HL-60 (cell line): ENCODE data around the gene DDB1.

Experiments used
- DNase-seq, 2 experiments: peaks; one replicate each; pipeline ENCODE4 v3.0.0-alpha.2; 2010 to 2020; ENCODE audit warnings: low read depth in 1 of 2, low spot score in 1 of 2
- H3K27ac ChIP-seq: fragments of 250-450 bp; sonication (Bioruptor Pico); replicated peaks from 2 replicates; pipeline ENCODE4 v1.5.1; 2020; ENCODE audit warnings: mild to moderate bottlenecking, moderate library complexity
- H3K27me3 ChIP-seq: fragments of 250-450 bp; sonication (Bioruptor Pico); 2 replicates; pipeline ENCODE4 v1.5.1; 2021; ENCODE audit warnings: mild to moderate bottlenecking, moderate library complexity; ENCODE audit not compliant: insufficient read depth, poor library complexity, severe bottlenecking
- H3K4me3 ChIP-seq: replicated peaks from 2 replicates; pipeline ENCODE4 v1.5.1; 2011; ENCODE audit warnings: mild to moderate bottlenecking, control low read depth, low read length; ENCODE audit not compliant: insufficient read depth
- GABPA ChIP-seq: IDR thresholded peaks from 2 replicates; pipeline ENCODE4 v1.6.1; 2012; ENCODE audit warnings: low read depth
- POLR2AphosphoS5 ChIP-seq: IDR thresholded peaks from 2 replicates; pipeline ENCODE4 v1.6.1; 2012; ENCODE audit warnings: low read depth
- REST ChIP-seq: IDR thresholded peaks from 2 replicates; pipeline ENCODE4 v1.6.1; 2012; ENCODE audit warnings: low read depth; ENCODE audit not compliant: insufficient replicate concordance
- SPI1 ChIP-seq: IDR thresholded peaks from 2 replicates; pipeline ENCODE4 v1.6.1; 2012; ENCODE audit warnings: low read depth, mild to moderate bottlenecking, borderline replicate concordance
- TF ChIP-seq, protein P1 (sequence below): IDR thresholded peaks from one replicate; pipeline ENCODE4 v1.5.1; 2011; ENCODE audit warnings: low read length, control low read depth, inconsistent platforms; ENCODE audit not compliant: insufficient read depth

DDB1 gene

DNA sequence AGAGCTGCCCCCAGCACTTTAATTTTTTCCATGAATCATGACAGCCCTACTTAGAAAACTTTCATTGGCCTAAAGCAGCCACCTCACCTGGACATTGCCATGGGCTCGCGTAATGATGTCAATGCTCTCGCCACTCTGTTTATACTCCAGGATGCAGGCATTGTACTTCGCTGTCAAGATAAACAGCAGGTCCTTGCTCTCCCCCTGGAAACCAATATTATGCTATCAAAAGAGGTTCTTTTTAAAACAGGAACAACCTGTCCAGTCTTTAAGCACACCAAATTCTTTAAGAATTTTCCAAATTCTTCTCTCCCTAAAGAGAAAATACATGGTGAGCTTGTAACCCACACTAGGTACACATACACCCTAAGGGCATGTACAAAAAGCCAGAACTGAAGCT is 3.0 kb downstream of the DDB1 start:
- Histone ChIP-seq H3K27ac (no peak overlapping the region), H3K27me3 (no peaks in the 10 kb centered on the region), H3K4me3 (no peak overlapping the region)
- no peak for TF ChIP-seq POLR2AphosphoS5
- no peak for TF ChIP-seq REST
- TF ChIP-seq GABPA = no peak
- TF ChIP-seq, protein P1, sequence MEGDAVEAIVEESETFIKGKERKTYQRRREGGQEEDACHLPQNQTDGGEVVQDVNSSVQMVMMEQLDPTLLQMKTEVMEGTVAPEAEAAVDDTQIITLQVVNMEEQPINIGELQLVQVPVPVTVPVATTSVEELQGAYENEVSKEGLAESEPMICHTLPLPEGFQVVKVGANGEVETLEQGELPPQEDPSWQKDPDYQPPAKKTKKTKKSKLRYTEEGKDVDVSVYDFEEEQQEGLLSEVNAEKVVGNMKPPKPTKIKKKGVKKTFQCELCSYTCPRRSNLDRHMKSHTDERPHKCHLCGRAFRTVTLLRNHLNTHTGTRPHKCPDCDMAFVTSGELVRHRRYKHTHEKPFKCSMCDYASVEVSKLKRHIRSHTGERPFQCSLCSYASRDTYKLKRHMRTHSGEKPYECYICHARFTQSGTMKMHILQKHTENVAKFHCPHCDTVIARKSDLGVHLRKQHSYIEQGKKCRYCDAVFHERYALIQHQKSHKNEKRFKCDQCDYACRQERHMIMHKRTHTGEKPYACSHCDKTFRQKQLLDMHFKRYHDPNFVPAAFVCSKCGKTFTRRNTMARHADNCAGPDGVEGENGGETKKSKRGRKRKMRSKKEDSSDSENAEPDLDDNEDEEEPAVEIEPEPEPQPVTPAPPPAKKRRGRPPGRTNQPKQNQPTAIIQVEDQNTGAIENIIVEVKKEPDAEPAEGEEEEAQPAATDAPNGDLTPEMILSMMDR = no peak
- TF ChIP-seq SPI1 = no peak
- DNase-seq = no peak

- TF ChIP-seq SPI1 = no peak
- no peak for TF ChIP-seq REST
- TF ChIP-seq, protein P1 = no peak
- no peak for TF ChIP-seq POLR2AphosphoS5
- Histone ChIP-seq H3K27ac (no peak overlapping the region), H3K4me3 (no peak overlapping the region), H3K27me3 (no peaks in the 10 kb centered on the region)
- no peak for DNase-seq
Observed at GRCh38 chr11:61328351-61328750, 4.6 kb downstream of the DDB1 start.

GRCh38 chr11:61327669-61328071 is 5.2 kb downstream of the DDB1 start:
- Histone ChIP-seq H3K4me3 (no peak overlapping the region), H3K27ac (no peak overlapping the region), H3K27me3 (no peaks in the 10 kb centered on the region)
- no peak for TF ChIP-seq REST
- no peak for TF ChIP-seq SPI1
- TF ChIP-seq, protein P1 = no peak
- TF ChIP-seq POLR2AphosphoS5 = no peak
- TF ChIP-seq GABPA = no peak
- DNase-seq = no peak
